ENCODE measurements around the gene CIB1.
A peak's percentile ranks its signal among the peaks of the same experiment; 100 is the strongest.

Gene CIB1

DNA sequence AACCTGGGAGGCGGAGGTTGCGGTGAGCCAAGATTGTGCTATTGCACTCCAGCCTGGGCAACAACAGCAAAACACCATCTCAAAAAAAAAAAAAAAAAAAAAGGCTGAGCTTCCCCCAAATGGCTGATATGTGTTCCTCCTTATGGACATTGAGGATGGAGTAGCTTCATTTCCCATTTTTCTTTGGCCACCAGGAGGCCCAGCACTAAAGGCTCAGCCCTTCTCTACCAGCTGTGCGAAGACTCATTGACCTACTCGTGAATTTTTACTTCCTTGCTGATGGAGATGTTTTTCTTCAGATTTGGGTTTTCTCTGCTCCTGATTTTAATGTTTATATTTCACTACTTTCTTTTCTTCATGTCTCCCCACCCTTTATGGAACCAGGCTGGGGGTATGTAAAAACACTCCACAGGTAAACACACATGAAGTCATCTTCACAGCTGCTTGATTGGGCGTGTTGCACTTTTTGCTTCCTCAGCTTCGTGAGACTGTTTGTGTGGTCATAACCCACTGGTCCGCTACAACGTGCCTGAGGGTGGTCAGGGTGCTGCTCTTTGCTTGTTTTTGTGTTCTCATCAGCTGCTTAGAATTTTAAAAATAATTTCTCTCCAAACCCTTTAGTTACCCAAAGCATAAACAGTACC is 19.1 kb downstream of the CIB1 start:
- DNase-seq = no peak

DNA sequence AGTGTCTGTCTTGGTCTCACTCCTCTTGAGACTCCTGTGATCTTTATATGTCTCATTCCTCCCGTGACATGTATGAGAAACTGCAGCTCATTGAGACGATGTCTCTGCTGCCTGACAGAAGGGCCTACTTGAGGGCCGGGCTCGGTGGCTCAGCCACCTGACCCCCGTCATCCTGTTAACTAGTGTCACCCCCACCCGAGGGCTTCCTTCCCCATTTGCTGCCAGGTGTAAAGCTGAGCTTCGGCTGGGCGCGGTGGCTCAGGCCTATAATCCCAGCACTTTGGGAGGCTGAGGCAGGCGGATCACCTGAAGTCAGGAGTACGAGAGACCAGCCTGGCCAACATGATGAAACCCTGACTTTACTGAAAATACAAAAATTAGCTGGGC is 19.9 kb downstream of the CIB1 start:
- no peak for DNase-seq

DNA sequence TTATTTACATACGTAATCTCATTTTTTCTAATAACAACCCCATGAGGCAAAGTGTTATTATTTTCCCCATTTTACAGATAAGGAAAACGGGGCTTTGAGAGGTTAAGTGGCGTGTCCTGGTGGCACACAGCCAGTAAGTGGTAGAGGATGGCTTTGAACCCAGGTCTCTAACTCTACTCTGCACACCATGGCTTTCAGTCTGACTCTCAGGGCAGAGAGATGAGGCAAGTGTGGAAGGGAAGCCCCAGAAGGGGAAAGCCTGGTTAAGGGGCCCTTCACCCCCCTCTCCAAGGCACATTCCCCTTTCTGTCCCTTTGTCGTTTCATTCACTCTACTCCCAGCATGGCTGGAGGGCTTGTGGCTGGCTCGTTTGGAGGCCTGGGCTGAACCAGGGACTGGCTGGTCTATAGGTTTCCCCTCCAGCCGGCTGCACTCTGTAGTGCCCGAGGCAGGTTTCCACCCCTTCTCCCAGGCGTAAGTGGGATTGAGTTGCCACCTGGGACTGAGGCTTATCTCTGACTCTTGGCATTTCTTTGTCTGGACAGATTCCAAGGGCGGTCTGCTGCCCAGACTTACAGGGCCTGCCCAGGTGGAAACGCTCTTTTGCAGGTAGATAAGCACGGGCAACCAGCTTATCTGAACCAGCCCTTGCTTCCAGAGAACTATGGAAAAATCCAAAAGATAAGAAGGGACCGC is 20.5 kb downstream of the CIB1 start:
- DNase-seq = no peak

DNA sequence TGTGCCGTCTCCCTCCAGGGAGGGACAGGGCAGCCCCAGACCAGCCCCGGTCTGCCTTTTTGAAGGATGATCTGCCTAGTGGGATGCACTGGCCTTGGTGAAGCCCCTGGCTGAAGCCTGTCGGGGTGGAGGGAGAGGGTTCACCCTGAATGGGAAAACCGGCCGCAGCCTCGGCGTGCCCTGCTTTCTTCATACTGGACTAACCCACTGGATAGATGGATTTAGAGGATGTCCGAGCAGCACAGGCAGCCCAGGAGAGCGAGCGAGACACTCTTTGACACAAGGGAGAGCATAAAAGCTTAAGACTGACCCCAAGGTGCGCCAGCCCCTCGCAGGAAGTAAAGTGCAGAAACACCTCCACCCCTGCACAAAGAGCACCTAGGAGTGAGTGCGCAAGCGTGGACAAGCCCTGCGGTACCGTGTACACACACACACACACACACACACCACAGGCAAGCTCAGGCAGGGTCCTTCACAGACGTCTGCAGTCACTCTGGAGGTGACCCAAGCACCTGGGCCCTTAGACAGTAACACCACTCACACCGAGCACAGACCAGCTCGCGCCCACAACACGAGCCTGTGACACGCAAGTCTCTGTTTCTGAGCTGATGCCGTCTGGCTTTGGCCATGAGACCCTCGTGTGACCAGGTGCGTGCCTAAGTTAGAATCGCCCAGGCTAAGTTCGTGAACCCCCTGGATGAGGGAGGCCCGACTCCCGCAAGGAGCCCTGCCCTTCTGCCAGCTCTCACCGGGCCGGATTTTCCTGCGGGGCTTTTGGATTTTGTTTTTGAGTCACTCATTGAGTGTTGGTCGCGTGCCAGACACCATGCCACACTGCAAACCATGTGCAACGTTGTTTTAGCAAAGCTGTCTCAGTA is 21.3 kb downstream of the CIB1 start:
- DNase-seq = no peak

DNA sequence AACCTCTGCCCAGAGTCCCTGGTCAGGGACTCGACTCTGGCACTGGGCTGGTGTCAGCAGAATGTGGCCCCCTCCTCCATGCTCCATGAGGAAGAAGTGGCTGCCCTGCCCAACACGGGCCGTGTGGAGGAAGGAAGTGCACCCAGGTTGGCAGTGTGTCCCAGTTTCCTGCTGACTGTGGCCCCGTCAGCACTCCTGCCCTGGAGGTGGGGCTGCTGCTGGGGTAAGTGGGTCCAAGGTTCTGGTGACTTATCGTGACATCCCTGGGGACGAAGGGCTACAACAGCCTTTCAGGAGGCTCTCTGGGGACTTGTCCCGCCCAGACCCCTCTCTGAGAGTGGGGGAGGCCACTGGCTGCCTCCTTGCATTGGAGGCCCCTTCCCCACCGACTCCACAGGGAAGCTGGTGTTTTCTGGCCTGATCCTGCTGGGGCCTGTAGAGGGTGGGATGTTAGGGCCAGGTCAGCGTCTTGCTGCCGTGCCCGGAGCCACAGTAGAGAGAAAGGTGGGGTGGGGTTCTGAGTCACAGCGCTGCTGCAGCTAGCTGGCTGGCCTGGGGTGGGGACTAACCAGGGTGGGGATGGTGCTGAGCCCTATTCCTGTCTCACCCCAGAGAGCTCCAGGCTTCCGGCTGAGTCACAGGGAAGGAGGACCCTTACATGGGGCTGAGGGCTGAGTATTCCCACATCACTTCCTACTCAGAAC is 22.1 kb downstream of the CIB1 start:
- peak in 1 of 14 donors; percentile 26 for DNase-seq

DNA sequence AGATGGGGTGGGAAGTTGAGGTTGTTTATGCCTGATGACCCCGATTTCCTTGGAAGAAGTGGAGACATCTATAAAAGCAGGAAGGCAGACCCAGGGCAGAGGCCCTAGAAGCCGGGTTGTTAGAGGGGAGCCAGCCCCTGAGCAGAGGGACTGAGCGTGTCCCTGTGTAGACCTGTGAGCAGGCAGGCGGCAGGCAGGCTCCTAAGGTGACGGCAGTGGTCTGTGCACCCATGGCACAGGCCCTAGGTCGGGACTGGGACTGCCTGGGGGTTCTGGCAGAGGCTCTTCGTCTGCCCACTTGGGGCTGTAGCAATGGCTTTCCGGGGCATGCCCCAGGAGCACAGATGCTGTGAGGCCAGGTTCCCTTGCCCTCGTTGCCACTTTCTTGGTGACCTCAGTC is 22.7 kb downstream of the CIB1 start:
- no peak for DNase-seq

DNA sequence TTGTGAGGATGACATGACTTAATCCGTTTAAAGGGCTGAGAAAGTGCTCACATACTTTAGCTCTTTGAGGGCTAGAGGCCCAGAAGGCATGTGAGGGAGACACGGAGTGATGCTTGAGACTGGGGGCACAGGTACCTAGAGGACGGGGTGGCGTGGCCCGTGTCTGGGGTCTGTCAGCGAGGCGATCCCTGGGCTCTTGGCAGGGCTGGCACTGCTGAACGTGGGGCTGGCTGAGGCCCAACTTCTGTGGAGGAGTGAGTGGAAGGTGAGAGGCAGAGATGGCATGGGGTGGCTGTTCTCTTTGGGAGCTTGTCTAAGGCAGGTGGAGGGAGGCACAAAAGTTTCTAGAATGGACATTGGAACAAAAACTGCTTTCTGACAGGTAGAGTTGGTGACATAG is 23.1 kb downstream of the CIB1 start:
- no peak for DNase-seq

DNA sequence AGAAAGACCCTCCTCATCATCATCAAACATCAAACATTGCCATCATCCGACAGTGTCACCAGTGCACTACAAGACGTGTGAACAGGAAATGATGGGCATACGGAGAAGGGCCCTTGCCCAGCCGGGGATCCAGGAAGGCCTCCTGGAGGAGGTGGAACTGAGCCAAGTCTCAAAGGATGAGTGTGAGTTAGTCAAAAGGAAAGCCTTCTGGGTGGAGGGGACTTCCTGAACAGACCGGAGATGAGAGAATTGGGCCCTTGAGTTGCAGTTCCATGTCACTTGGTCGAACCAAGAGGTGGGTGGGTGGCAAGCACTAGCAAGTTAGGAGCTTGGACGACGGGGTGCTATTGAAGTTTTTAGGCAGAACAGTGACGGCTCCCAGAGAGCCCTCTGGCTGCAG is 24.1 kb downstream of the CIB1 start:
- DNase-seq = no peak

DNA sequence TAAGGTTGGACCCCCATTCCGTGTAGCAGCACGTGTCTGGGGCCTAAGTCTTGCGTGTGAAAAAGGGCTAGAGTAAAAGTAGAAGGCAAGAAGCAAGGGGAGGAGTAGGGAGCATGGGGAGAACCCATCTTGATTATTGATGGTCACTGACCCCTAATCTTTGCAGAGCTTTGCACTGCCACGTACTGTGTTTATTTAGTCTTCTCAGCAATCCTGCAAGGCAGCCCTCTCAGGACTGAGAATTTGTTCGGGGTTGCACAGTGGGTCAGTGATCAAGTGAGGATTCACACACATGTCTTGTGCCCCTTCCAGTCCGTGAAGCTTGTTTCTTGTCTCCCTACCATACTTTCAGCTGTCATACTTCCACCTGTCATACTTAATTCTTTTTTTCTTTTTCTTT is 25.4 kb downstream of the CIB1 start:
- no peak for DNase-seq

DNA sequence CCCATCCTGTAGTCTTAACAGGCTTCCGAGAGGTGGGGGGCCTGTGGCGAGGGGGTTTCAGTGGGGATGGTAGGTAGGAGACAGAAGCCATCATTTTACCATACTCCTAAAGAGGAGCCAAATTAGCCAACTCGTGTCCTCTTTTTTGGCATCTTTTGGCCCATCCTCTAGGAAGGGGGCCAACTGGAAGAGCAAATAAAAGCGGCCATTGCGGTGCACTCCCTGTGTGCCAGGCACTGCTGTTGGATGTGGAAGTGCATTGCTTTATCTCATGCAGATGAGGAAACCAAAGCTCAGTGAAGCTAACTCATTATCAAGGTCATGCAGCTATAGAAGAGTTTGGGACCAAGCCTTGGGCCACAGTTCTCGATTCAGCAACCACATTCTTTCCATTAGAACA is 26.5 kb downstream of the CIB1 start:
- DNase-seq = no peak

DNA sequence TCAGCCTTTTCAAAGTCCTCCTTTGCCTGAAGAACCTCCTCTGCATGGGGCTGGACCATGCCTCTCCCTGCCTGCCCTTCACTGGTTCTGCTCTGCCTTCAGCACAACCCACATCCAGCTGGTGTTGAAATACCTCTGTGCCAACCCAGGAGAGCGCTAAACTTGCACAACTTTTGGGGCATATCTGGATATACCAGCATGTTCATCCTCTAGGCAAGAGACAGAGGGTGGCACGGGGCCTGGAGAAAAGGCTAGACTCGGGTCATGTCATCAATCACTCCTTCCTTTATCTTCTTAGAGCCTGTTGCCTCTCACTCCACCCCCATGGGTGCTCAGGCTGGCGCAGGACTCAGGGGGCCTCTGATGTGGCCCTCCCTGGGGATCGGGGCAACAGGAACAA is 27.9 kb downstream of the CIB1 start:
- DNase-seq = no peak

DNA sequence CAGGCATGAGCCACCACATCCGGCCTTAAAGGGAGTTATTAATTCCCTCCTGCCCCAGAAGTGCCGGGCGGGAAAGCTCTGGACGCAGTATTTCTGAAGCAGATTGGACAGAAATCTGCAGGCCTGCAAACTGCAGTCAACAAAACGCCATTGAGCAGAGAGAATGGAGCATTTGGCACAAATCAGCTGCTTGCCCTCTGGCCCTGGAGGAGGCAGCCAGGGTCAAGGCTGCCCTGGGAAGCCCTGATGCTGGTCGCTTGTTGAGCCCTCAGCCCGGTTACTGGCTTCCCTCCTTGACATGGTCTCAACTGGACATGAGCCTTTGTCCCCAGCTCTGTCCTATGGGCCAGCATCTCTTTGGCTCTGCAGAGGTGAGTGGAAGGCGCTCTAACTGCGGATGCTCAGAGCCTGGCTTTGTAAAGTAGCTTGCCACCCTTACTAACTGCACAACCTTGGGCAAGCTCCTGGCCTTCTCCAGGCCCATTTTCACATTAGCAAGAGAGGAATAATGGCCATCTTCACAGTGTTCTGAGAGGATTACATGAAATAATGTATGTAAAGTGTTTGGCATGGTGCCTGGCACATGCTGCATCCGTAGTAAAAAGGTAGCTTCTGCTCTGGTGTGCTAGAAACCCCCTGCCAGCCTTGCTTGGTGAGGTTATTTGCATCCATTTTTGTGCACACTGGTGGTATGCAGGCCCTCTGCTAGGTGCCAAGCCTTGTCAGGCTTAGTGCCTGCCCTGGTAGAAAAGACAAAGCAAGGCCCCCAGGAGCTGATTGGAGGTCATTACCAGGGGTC is 28.5 kb downstream of the CIB1 start:
- peak in 4 of 14 donors; percentile 16 to 30 (median 28) for DNase-seq

DNA sequence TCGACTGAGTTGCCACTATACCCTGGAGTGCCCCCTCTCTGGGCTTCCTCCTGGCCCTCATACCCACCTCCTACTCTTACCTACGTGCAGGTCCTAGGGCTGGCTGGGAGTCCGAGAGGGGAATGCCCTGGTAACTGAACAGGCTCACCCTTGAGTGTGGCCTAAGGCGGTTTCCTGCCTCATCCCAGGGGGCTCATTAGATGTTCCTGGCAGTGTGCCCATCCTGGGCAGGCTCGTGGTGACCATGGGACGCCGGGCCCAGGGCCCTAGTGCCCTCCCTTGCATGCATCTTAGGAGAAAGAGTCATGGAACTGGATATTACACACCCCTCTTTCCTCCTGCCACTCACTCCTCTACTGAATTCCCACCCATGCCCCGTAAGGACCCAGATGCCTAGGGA is 29.8 kb downstream of the CIB1 start:
- DNase-seq = peak in 5 of 14 donors; percentile 14 to 55 (median 37)

DNA sequence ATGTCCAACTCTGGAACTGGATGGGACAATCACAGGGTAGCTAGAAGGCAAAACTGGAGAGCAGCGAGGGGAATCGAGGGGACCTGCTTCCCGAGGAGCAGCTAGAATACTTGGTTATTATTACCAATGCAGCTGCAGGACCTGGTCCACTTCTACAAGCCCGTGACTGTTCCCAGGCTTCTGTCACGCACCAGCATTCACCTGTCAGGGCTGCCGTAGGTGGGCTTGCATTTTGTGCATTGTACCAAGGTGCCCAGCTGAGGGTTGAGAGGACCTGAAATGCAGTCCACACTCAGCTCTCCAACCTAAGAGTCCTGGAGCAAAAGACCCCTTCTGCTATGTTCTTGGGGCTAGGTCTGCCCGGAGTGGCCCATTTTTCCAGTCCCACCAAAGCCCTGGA is 30.3 kb downstream of the CIB1 start:
- no peak for DNase-seq

DNA sequence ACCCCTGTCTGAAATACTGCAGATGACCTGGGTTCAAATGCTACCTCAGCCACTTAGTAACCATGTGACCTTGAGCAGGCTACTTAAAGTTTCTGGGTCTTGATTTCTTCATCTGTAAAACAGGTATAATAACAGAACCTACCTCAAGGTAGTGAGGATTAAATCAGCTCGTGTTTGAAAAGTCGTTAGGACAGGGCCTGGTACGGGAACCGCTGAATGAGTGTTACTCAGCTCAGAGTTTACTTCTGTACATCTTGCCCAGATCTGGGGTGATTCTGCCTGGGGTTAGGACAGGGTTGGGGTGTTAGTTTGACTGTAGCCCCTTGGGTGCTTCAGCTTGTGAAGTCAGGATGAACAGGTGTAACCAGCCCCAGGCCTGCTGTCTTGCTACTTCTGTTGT is 30.8 kb downstream of the CIB1 start:
- DNase-seq = no peak

DNA sequence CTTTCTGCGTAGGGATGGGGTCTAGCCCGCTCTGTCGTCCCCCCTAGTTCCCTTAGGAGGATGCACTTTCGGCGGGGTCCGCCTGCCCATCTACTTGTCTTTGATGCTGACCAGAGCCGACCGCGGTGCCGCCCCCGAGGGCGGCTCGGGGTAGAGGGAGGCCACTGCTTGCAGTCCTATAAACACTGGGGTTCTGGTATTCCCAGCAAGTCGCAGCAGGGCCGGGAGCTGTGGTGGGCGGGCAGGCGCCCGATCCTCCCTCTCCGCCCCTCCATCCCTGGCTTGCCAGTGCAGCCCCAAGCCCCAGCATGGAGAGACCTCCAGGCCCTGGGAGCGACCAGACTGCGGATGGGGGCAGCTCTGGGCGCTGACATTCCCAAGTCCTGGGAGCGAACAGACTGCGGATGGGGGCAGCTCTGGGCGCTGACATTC is 31.8 kb downstream of the CIB1 start:
- peak in 1 of 14 donors; percentile 40 for DNase-seq

DNA sequence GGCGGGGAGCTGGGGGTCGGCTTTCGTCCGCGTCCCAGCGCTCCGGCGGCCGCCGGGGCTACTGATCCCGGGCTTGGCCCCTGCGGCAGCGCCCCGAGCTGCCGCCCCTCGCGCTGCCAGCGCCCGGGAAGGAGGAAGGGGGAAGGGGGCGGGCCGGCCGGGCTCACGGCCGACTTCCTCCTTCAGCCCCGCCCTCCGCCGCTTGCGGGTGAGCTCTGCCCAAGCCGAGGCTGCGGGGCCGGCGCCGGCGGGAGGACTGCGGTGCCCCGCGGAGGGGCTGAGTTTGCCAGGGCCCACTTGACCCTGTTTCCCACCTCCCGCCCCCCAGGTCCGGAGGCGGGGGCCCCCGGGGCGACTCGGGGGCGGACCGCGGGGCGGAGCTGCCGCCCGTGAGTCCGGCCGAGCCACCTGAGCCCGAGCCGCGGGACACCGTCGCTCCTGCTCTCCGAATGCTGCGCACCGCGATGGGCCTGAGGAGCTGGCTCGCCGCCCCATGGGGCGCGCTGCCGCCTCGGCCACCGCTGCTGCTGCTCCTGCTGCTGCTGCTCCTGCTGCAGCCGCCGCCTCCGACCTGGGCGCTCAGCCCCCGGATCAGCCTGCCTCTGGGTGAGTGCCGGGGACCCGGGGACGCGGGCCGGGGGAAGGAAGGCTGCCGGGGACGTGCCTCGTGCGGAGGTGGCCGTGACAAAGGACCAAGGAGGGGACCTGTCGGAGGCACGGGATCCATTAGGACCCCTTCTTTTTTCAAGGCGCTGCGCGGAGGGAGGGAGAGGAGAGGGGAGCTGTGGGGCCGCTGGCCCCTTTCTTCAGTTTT is 32.4 kb downstream of the CIB1 start, which contains the start of gene SEMA4B:
TSS of gene SEMA4B (plus strand) at position 201 of the 814 bp plus-strand sequence. CDS start at position 450, 249 bp downstream.
- DNase-seq = peak in 13 of 14 donors; percentile 23 to 80 (median 53)

DNA sequence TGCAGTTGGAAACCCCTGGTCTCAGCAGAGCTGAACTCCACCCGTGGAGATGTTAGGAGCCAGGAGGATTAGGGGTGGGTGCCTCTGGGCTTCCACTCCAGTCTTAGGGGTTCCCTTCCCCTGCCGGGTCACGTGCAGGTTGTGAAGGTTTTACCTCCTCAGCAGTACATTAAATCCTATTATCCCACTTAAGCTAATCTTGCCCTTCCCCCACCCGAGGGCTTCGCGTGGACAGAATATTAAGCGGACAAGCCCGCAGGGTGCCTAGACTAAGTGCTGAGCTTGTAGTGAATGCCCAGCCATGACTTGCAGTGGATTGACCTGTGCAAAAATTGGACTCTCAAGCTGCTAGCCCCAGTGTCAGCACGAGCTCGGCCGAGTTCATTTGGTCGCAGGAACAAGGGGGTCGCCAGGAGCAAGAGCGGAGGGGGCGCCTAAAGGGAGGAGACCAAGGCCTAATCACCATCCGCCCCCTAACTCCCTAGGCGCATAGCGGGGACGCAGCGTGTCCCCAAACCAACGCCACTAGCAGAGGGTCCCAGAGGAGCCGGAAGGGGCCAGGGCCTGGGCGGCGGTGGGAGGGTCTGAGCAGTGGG is 33.1 kb downstream of the CIB1 start:
- DNase-seq = peak in 4 of 14 donors; percentile 31 to 53 (median 38)

DNA sequence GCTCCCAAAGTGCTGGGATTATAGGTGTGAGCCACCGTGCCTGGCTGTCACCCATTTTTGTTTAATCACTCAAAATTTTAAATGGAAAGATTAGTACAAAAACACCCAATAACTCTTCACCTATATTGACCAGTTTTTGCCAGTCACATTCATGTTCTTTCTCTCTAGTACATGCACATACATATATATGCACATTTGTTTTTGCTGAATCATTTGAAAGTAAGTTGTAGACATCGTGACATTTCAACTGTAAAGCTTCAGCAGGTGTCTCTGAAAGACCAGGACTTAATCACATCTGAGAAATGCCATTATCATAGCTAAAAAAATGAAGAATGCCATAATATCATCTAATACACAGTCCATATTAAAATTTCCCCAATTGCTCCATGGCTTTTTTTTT is 39.1 kb downstream of the CIB1 start:
- no peak for DNase-seq
